ENCODE data around the gene RBP3.
A peak's percentile ranks its signal among the peaks of the same experiment; 100 is the strongest.

RBP3 gene

GRCh38 chr10:47405857-47406547 is 57.8 kb downstream of the RBP3 start:
- no peak overlapping the region for H3K4me3 ChIP-seq (ENCODE audit: low read depth, low read length)
- TF ChIP-seq CTCF (IDR thresholded peaks at IDR 0.05; ENCODE audit: low read depth, low read length) (no peak), MYC (IDR thresholded peaks at IDR 0.05; ENCODE audit: low read depth, low read length) (no peak), MAX (IDR thresholded peaks at IDR 0.05; ENCODE audit: low read depth, low read length) (no peak), POLR2A (IDR thresholded peaks at IDR 0.05; ENCODE audit: extremely low read depth, insufficient read length) (no peak)
- no peak for DNase-seq (ENCODE audit: low read depth)

GRCh38 chr10:47406548-47406869 is 58.3 kb downstream of the RBP3 start:
- no peak for DNase-seq (ENCODE audit: low read depth)
- no peak overlapping the region for H3K4me3 ChIP-seq (ENCODE audit: low read depth, low read length)
- no peak for TF ChIP-seq MYC (IDR thresholded peaks at IDR 0.05; ENCODE audit: low read depth, low read length)
- TF ChIP-seq POLR2A (IDR thresholded peaks at IDR 0.05; ENCODE audit: extremely low read depth, insufficient read length), result no peak
- no peak for TF ChIP-seq CTCF (IDR thresholded peaks at IDR 0.05; ENCODE audit: low read depth, low read length)
- no peak for TF ChIP-seq MAX (IDR thresholded peaks at IDR 0.05; ENCODE audit: low read depth, low read length)

- DNase-seq (ENCODE audit: low read depth), result peak; percentile 20
- no peak overlapping the region for H3K4me3 ChIP-seq (ENCODE audit: low read depth, low read length)
- TF ChIP-seq MAX (IDR thresholded peaks at IDR 0.05; ENCODE audit: low read depth, low read length) (no peak), MYC (IDR thresholded peaks at IDR 0.05; ENCODE audit: low read depth, low read length) (no peak), POLR2A (IDR thresholded peaks at IDR 0.05; ENCODE audit: extremely low read depth, insufficient read length) (no peak), CTCF (IDR thresholded peaks at IDR 0.05; ENCODE audit: low read depth, low read length) (no peak)
Measured at GRCh38 chr10:47406870-47407691, 58.9 kb downstream of the RBP3 start.
